HK-2 (cell line): Measurements from ENCODE around the gene LTA4H.
"Not testable (repeated sequence)": the region's sequence is repeated elsewhere in the genome, so short reads cannot be mapped to it uniquely, and the experiment has no call there.

Experiments used
- DNase-seq: peaks from one replicate; pipeline ENCODE4 v3.0.0-alpha.2; 2018; ENCODE audit not compliant: unreplicated experiment

Gene LTA4H

DNA sequence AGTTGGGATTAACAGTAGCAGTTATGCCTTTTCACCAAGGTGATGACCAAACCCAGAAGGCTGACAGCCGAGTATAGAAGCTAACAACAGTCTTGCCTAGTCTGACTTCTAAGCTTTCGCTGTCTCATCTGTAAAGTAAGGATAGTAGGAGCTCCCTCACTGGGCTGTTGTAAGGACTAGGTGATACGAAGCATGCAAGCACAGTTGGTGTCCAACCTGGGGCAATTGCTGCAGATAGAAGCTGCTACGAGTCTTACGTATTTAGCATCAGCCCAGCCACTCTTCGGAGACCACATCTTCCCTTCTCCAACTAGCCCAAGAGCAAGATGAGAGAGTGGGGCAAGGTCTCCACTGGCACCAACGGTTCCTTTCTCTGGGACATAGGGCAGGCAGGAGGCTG, 45.3 kb downstream of the LTA4H start:
- DNase-seq = no peak

DNA sequence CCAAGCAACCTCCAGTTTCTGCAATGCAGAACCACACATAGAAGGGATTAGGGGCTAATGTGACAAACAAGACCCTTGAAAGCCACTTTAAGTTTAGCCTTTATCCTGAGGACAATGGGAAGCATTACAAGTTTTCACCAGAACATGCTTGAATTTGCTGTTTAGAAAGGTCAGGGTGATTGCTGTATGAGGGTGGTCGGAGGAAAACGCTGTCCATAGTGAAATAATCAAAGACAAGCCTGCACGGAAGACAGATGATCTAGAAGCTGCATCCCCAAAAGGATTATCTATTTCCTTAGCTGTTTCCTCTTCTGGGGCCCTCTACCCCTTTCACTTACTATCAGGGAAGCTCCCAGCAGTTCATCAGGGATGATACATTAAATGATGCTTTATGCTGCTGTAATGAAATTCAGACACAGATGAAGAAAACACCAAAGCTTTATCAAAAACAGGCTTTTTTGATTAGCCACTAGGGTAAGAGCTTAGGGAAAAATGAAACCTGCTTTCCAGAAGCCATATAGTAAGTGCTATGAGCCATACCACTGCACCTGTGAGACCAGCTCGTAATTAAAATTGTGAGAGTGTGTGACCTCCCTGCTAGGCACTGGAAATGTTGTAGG, 45.8 kb downstream of the LTA4H start:
- DNase-seq = no peak

DNA sequence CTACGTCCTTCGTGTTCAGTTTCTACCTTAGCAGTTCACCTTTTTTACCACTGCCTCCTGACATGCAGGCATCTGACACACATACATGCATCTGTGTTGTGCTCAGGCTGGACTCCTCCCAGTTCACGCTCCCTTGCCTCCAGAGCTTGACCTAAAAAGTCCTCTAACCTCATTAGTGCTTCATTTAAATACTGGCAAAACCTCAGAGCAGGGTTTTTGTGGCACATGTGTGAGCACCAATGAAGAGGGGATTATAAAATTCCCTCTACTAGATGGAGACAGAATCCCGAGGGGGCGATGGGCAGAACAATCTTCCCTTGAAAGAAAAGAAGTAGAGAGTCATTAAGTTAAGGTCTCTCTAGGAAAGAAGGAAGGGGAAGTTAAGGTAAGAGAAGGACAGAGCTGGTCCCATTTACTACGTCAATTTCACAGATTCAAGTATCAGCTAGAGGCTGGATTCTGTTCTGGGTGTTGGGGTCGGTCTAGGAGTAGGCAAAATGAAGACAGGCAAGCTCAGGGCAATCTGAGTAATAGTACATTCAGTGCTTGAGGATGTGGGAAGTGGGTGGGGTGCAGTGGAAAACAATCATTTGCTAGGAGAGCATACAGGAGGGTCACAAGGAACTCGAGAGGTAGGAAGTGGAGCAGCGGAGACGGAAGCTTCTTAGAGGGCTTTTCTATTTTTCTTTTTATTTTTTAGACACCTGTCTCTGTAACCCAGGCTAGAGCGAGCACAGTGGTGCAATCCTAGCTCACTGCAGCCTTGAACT, 46.7 kb downstream of the LTA4H start:
- DNase-seq = no peak

DNA sequence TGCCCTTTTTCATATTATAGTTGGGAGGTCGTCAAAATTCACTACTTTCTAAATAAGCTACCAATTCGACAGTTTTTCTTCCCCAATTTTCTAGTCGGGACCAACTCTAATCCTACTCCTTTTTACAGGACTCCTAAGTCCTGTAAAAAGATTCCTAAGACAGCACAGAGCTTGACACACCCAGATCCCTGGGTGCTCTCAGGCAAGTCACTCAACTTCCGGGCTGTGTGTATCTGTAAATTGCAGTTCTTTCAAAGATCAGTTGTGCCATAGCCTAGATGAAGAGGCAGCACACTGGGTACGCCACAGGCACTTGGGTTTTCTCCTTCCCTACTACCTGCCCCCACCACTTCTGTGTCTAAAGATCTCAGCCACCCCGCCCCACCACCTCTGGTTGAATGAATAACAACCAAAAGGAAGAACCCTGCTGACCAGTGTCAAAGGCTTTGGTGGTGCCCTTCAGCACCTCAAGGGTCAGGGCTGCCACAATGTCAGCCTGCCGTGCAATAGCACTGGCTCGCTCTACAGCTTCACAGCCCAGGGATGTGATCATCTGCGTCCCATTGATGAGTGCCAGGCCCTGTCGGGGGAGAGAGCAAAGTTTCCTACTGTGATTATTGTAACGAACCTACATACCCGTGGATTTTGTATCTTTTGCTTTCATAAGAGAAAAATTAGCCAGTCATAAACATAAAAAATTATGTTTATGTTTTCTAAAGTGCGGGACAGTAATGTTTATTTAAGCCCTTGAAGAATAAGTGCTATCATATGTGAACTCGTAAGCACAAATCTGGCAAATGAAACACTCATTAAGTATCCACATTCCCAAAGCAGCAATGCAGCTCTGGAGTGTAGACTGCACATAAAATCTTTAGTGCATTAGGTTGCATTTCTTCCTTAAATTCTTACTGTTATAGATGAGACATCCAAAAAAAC, 48.5 kb downstream of the LTA4H start:
- no peak for DNase-seq

DNA sequence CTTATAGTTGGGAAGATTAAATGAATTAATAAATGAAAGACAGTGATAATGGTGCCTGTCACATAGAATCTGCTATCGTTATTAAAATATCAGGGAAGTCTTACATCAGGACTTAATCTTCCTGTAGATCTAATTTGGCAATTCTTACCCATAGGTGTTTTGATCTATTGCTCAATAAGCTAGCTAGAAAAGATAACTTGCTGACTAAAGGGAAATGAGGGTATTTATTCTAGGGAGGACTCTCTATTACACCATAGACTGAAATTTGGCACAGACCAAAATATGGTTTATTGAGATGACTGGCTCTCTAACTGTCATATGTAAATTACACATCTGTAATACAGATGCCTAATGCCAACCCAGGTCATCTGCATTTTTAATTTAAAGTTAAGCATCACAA, 50.7 kb downstream of the LTA4H start:
- DNase-seq = no peak

DNA sequence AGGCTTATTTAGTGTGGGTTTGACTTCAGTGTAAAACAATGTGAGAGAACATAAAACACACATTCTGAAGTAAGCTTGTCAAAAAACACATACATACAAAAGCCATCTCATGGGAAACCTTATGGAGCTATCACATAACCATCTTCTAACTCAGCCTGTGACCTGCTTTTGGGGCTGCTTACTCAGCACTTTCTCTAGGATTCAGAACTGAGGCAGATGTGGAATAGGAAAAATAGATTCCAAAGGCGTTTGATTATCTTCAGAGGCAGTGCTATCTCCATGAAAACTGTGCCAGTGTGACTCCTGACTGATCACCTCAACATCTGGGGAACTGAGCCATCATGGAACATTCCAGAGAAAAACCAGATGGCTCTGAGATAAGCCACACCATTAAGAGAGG, 52.8 kb downstream of the LTA4H start:
- no peak for DNase-seq

DNA sequence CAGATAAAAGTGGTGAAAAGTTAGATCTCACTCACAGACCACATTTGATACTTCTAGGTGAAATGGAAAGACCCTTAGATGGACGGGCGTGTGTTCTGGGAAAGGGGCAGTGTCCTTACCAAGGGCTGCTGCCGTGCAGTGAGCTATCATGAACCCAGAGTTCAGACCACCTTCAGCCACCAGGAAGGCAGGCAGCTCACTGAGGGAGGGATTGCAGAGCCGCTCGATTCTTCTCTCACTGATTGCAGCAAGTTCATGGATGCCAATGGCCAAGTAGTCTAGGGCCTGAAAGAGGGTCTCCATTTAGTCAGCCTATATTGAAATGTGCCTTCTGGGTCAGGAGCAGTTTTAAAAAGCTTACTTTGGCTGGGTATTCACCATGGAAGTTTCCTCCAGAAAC, 55.0 kb downstream of the LTA4H start:
- DNase-seq = no peak

DNA sequence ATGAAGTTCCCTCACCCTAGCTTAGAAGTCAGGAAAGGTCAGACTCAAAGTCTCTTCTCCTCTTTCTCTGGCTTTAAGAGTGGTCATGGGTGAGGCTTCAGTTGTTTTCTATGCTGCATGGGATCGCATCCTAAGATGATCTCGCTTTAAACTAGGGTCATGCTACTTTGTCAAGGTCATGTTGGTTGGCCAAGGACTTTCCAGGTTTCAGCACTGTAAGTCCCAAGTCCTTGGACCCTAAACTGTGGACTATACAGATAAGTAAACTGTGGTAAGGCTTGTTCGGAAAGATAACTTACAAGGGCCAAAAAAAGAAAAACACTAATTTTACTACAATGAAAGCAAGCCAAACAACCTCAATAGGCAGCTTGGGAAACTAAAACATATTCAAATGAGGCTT, 56.6 kb downstream of the LTA4H start:
- DNase-seq = no peak

DNA sequence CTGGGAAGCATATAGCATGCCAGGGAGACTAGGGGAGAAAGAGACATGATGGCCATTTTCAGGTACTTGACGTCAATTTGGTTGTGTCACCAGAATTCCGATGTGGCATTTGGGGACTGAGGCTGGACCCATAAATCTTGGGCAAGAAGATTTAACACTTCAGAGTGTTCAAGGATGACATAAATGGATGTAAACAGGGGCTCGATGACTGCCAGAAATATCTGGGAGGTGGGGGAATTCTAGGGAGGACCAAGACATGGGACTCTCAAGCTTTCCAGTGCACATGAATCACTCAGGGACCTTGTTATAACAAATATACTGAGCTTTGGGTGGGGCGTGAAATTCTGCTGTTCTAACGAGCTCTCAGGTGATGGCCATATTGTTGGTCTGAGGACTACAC, 57.0 kb downstream of the LTA4H start:
- DNase-seq = no peak

DNA sequence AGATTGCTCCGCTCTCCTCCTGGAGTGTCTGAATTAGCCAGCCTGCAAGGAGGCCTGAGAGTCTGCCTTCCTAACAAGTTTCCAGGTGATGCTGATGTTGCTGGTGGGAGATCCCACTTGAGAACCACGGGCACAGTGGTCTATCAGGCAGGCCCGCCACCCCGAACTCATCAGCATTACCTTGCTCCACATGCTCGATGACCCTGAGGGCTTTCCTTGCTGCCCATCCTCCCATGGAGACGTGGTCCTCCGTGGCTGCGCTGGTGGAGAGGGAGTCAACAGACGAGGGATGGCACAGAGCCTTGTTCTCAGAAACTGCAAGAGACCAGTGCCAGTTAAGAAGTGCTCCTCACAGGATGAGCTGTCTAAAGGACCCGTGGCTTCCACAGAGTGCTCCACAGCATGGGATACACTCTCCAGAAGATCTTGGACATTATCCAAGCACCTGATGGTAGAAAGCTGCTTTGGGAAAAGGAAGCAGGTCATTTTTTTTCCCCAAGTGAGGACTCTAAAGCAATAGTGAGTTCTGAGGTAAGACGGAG, 57.6 kb downstream of the LTA4H start:
- DNase-seq = no peak

DNA sequence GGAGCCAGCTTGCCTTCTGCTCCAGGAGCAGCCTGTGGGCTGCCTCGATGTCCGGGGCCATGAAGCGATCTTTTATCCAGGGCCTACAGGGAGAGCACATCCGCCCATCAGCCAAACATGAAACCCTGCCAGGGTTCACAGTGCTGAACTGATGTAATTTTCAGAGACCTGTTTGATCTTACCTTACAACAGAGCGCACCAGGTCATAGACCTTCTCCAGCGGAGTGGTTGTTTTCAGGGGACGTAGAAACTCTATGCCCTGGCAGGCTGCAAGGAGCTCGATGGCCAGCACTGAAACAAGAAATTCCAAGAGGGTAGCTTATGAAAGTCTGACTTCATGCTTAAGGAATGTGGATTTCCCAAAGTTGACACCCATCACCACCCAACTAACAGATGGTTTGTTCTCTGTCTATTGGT, 59.0 kb downstream of the LTA4H start:
- no peak for DNase-seq

DNA sequence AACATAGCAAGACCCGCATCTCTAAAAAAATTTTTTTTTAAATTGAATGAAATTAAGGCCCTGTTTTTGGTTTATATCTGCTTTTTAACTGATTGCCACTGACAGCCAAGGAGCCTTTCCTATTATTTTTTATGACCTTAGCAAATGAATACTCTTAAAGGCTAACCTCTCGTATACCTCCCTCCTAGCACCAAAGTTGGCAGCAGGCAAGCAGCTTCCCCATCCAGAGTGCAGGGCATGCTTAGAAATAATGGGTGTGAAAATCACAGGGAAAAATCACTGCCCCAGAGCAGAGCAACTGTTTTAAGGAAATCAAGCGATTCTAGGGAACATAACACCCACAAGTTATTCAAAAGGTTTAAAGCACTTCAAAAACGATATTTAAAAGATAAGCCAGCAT, 59.9 kb downstream of the LTA4H start:
- DNase-seq = no peak

DNA sequence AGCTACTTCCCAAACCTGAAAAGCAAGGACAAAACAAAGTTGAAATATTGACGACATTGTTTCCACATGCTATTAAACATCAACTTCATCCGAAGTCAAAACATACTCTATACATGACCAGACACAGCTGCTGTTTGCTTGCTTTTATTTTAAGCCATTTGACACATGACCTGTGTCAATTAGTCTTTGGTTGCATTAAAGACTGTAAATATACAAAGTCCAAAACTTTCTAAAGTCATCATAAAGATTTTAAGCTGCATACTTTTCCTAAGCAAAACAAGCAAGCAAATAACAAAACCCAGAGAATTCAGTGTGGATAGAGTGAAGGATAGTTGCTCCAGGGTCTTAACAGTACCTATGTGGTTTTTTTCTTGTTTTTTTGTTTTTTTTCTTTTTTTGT, 61.0 kb downstream of the LTA4H start:
- DNase-seq = no peak

DNA sequence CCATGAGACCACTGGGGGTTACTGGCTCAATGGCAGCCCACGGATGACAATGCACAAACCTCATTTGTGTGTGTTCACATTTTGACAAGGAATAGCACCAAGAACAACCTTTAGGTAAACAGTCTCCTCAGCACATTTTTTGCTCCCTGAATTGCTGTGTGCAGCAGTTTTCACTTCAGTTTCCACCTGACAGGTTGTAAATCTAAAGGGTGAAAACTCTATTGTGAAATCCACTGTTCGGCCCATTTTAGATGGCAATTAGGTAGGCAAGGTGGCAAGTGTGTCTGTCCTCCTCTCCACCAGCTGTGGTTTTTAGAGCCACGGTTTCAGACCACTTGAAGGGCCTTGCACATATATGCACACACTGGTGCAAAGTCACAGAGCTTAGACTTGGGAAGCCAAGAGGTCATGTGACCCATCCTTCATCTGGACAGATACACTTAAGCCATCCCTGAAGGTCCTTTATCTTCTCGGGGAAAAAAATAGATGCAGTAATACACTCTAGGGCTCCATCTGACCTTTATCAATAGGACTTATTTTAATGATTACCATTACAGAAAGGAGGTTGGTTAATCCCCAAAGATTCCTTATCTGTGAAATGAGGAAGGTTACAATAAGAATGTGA, 62.4 kb downstream of the LTA4H start:
- DNase-seq = no peak

DNA sequence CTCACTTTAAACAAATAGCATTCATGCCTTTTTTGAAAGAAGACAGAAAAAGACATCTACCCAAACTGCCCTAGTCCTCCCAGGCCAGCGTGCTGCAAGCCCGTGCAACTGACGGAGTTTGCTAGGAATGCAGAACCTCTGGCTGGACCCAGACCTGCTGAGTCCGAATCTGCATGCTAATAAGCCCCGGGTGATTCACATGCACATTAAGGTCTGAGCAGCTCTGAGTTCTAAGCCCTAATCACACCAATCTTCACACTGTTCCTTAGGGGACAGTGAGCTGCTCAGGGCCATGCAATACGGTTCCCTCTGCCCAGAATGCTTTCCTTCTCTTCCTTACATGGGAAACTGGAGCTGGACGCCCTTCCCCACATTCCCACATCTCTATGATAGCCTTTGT, 64.5 kb downstream of the LTA4H start:
- no peak for DNase-seq

DNA sequence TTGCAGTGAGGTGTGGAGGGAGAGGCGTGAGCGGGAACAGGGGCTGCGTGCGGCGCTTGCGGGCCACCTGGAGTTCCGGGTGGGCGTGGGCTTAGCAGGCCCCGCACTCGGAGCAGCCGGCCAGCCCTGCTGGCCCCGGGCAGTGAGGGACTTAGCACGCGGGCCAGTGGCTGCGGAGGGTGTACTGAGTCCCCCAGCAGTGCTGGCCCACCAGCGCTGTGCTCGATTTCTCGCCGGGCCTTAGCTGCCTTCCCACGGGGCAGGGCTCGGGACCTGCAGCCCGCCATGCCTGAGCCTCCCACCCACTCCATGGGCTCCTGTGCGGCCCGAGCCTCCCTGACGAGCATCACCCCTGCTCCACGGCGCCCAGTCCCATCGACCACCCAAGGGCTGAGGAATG, 66.3 kb downstream of the LTA4H start:
- DNase-seq = not testable (repeated sequence)

DNA sequence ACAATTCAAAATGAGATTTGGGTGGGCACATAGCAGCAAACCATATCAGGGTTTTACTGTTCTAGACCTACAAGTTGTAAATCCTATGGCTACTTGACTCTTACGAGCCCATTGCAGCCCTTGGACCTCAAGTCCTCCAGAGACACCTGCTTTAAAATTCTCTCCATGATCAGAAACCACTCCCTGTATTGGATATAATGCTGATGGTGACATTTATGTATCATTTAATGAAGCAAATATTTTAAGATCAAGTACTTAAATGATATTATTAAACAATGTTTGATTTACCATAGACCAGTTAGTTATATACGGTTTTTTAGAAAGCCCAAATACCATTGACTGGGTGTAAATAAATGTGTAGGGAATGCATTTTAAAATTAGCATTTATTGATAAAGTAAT, 68.1 kb downstream of the LTA4H start:
- no peak for DNase-seq

DNA sequence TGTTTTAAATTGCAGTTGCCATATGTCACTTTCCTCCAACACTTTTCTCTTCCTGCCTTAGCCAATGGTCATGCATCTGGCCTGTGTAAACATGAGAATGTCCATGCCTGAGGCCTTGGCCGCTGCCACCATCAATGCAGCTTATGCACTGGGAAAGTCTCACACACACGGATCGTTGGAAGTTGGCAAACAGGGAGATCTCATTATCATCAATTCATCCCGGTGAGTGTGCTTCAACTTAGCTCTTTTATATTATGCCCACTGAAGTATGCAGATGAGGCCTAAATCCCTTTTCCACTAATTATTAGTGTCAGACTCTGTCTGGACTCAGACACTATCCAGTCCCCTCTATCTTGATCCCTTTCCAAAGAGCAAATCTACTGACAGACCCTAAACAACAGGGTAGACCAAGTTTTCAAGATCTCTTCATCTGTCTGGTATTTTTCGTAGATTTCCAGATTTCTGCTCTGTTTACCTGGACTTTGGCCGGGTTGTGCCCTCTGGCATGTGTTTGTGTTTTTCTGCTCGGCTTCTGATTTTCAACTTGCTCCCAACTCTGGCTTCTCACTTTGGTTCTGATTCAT, 69.0 kb downstream of the LTA4H start:
- no peak for DNase-seq

DNA sequence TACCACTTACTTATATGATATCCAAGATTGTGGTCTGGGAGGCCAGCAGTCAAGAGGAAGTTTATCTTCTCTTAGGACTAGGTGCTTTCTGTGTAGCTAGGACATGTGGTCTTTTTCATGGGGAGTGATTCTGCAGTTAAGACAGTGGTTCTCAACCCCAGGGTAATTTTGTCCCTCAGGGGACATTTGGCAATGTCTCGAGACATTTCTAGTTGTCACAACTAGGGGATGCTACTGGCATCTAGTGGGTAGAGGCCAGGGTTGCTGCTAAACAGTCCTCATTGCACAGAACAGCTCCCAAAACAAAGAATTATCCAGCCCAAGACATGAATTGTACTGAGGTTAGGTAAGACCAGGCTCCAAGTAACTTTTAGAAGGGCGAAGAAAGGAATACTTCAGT, 72.3 kb downstream of the LTA4H start:
- no peak for DNase-seq

DNA sequence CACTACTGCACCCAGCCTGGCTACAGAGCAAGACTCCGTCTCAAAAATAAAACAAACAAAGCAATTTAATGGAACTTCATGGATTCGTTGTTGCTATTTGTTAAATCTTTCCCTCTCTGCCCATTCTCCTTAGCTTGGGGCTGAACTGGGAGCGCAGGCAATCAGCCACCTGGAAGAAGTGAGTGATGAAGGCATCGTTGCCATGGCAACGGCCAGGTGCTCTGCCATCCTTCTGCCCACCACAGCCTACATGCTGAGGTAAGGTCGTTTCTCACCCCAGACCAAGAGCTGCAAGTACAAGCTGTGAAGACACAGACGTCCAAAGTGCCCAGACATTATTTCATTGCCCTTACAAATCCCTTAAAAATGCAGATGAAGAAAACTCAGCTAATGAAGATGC, 73.2 kb downstream of the LTA4H start:
- no peak for DNase-seq

DNA sequence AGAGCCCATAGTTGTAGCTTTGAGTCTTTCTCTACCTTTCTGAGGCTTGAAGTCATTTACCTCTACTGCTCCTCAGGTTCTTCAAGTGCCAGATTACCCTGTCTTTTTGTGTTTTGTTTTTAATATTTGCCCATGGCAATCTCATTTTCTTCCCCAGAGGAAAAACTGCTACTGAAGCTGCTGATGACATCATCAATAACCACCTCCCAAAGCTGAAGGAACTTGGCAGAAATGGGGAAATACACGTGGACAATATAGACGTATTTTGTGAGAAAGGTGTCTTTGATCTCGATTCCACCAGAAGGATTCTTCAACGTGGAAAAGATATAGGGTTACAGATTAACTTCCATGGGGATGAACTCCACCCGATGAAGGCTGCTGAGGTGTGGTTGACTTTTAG, 75.1 kb downstream of the LTA4H start:
- DNase-seq = no peak

DNA sequence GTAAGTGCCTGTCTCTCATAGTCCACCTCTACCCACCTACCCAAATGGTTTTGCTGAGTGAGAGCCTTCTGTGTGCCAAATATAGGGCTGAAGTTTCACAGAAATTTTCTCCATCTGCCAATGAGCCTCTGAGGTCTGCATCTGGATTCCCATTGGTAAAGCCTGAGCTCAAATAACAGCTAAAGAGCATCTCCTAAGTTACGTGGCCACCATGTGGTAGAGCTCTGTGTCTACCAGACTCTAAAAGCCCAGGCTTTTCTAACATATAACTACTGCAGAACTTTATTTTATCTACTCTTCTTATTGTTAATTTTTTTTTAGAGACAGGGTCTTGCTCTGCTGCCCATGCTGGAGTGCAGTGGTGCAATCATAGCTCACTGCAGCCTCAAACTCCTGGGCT, 76.3 kb downstream of the LTA4H start:
- no peak for DNase-seq
